ENCODE results near the gene CYP27C1. TPM values are rescaled to one million over a fixed set of nuclear protein-coding genes. Genes with fewer than 3 reads are reported as not detected.

CYP27C1 gene
- total RNA-seq, 1 experiment from 2014 or later: 0.11 TPM

GRCh38 chr2:127194447-127194846, 25.7 kb downstream of the CYP27C1 start:
- peaks cover 5% of the 10 kb centered on the region for H3K36me3 Mint-ChIP-seq (ENCODE audit: insufficient read depth, unreplicated experiment)
- no peaks in the 10 kb centered on the region for H3K4me1 Mint-ChIP-seq (ENCODE audit: low read depth, unreplicated experiment)
- intact Hi-C loops (cut with micrococcal nuclease; ENCODE audit: unreplicated experiment): no loop called here
- Histone ChIP-seq H3K4me3 (ENCODE audit: low read depth, low read length) (no peak overlapping the region), H3K9me3 (no peaks in the 10 kb centered on the region; the same call in 1 of the 2 replicates), H3K36me3 (ENCODE audit: control insufficient read depth, insufficient read depth, low read length) (no peaks in the 10 kb centered on the region), H3K27me3 (replicated peaks; ENCODE audit: control insufficient read depth, insufficient read depth, low read length) (no peaks in the 10 kb centered on the region), H3K4me1 (no peaks in the 10 kb centered on the region)
- DNase-seq: no peak
- TF ChIP-seq CTCF (IDR thresholded peaks at IDR 0.05; ENCODE audit: insufficient read depth in 1 of 2, low read depth in 1 of 2, low read length in 1 of 2, severe bottlenecking in 1 of 2, unreplicated experiment in 1 of 2): no peak
- H3K27me3 Mint-ChIP-seq (ENCODE audit: insufficient read depth, unreplicated experiment): no peaks in the 10 kb centered on the region
- H3K9me3 Mint-ChIP-seq (ENCODE audit: unreplicated experiment): peaks cover 7% of the 10 kb centered on the region
- ChIA-PET CTCF (no interaction called here), POLR2A (no interaction called here)
- no TSS peak for BruUV-seq (replicated peaks)
- no peak overlapping the region for H3K27ac Mint-ChIP-seq (ENCODE audit: unreplicated experiment)
- H3K4me3 Mint-ChIP-seq (ENCODE audit: unreplicated experiment): no peak overlapping the region

GRCh38 chr2:127193967-127194280, 26.2 kb downstream of the CYP27C1 start:
- no peak for TF ChIP-seq CTCF (IDR thresholded peaks at IDR 0.05; ENCODE audit: insufficient read depth in 1 of 2, low read depth in 1 of 2, low read length in 1 of 2, severe bottlenecking in 1 of 2, unreplicated experiment in 1 of 2)
- POLR2A ChIA-PET: no interaction called here

GRCh38 chr2:127193164-127193966, 26.7 kb downstream of the CYP27C1 start:
- H3K4me3 Mint-ChIP-seq (ENCODE audit: unreplicated experiment): no peak overlapping the region
- Histone ChIP-seq H3K36me3 (ENCODE audit: control insufficient read depth, insufficient read depth, low read length) (no peaks in the 10 kb centered on the region), H3K4me3 (ENCODE audit: low read depth, low read length) (no peak overlapping the region), H3K27me3 (replicated peaks; ENCODE audit: control insufficient read depth, insufficient read depth, low read length) (no peaks in the 10 kb centered on the region), H3K9me3 (no peaks in the 10 kb centered on the region; the same call in 1 of the 2 replicates), H3K4me1 (no peaks in the 10 kb centered on the region)
- H3K27ac Mint-ChIP-seq (ENCODE audit: unreplicated experiment): no peak overlapping the region
- CTCF ChIA-PET: no interaction called here
- intact Hi-C loops (cut with micrococcal nuclease; ENCODE audit: unreplicated experiment): no loop called here
- no peak for DNase-seq
- H3K9me3 Mint-ChIP-seq (ENCODE audit: unreplicated experiment): peaks cover 14% of the 10 kb centered on the region
- no TSS peak for BruUV-seq (replicated peaks)
- H3K4me1 Mint-ChIP-seq (ENCODE audit: low read depth, unreplicated experiment): no peaks in the 10 kb centered on the region
- POLR2A ChIA-PET: no interaction called here
- no peak for TF ChIP-seq CTCF (IDR thresholded peaks at IDR 0.05; ENCODE audit: insufficient read depth in 1 of 2, low read depth in 1 of 2, low read length in 1 of 2, severe bottlenecking in 1 of 2, unreplicated experiment in 1 of 2)
- H3K36me3 Mint-ChIP-seq (ENCODE audit: insufficient read depth, unreplicated experiment): peaks cover 5% of the 10 kb centered on the region
- H3K27me3 Mint-ChIP-seq (ENCODE audit: insufficient read depth, unreplicated experiment): no peaks in the 10 kb centered on the region

More at GRCh38 chr2:127193967-127194280, 26.2 kb downstream of the CYP27C1 start:
- DNase-seq: no peak
- peaks cover 12% of the 10 kb centered on the region for H3K9me3 Mint-ChIP-seq (ENCODE audit: unreplicated experiment)
- no peaks in the 10 kb centered on the region for H3K27me3 Mint-ChIP-seq (ENCODE audit: insufficient read depth, unreplicated experiment)
- H3K36me3 Mint-ChIP-seq (ENCODE audit: insufficient read depth, unreplicated experiment): peaks cover 5% of the 10 kb centered on the region
- H3K4me1 Mint-ChIP-seq (ENCODE audit: low read depth, unreplicated experiment): no peaks in the 10 kb centered on the region
- Histone ChIP-seq H3K4me3 (ENCODE audit: low read depth, low read length) (no peak overlapping the region), H3K4me1 (no peaks in the 10 kb centered on the region), H3K9me3 (no peaks in the 10 kb centered on the region; the same call in 1 of the 2 replicates), H3K27me3 (replicated peaks; ENCODE audit: control insufficient read depth, insufficient read depth, low read length) (no peaks in the 10 kb centered on the region), H3K36me3 (ENCODE audit: control insufficient read depth, insufficient read depth, low read length) (no peaks in the 10 kb centered on the region)
- intact Hi-C loops (cut with micrococcal nuclease; ENCODE audit: unreplicated experiment): no loop called here
- CTCF ChIA-PET: no interaction called here
- H3K27ac Mint-ChIP-seq (ENCODE audit: unreplicated experiment): no peak overlapping the region
- H3K4me3 Mint-ChIP-seq (ENCODE audit: unreplicated experiment): no peak overlapping the region
- BruUV-seq (replicated peaks): no TSS peak

All from Caco-2 (cell line).